ENCODE data around the gene EFCAB14.
"Not testable (repeated sequence)": the region's sequence is repeated elsewhere in the genome, so short reads cannot be mapped to it uniquely, and the experiment has no call there.

- not testable (repeated sequence) for TF ChIP-seq CTCF (IDR thresholded peaks at IDR 0.05); TCF7L2 (IDR thresholded peaks at IDR 0.05; ENCODE audit: low read depth, low read length)
These were observed 1.4 kb upstream of the EFCAB14 start for GRCh38 chr1:46720319-46720718.

Measured in Panc1 (cell line).